ENCODE data around the gene WNT2. TPM values are rescaled to one million over a fixed set of nuclear protein-coding genes. Genes with fewer than 3 reads are reported as not detected.
"Not testable (repeated sequence)": the region's sequence is repeated elsewhere in the genome, so short reads cannot be mapped to it uniquely, and the experiment has no call there.

WNT2 gene
- total and polyA plus RNA-seq, 2 experiments from 2014 or later: 260 to 378 TPM

DNA sequence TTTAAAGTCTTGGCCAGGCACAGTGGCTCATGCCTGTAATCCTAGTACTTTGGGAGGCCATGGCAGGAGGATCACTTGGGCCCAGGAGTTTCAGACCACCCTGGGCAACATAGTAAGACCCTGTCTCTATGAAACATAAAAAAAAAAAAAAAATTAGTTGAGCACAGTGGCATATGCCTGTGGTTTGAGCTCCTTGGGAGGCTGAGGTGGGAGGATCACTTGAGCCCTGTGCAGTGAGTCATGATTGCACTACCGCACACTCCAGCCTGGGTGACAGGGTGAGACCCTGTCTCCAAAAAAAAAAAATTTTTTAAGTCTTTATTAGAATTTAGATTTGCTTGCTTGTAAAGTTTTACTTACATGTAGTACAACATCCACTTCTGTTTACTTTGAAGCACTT lies 14.0 kb downstream of the WNT2 start:
- H3K27me3 ChIP-seq: no peaks in the 10 kb centered on the region
- H3K9me3 ChIP-seq (ENCODE audit: low read depth): no peaks in the 10 kb centered on the region
- H3K27ac ChIP-seq: no peak overlapping the region
- TF ChIP-seq, protein P1, sequence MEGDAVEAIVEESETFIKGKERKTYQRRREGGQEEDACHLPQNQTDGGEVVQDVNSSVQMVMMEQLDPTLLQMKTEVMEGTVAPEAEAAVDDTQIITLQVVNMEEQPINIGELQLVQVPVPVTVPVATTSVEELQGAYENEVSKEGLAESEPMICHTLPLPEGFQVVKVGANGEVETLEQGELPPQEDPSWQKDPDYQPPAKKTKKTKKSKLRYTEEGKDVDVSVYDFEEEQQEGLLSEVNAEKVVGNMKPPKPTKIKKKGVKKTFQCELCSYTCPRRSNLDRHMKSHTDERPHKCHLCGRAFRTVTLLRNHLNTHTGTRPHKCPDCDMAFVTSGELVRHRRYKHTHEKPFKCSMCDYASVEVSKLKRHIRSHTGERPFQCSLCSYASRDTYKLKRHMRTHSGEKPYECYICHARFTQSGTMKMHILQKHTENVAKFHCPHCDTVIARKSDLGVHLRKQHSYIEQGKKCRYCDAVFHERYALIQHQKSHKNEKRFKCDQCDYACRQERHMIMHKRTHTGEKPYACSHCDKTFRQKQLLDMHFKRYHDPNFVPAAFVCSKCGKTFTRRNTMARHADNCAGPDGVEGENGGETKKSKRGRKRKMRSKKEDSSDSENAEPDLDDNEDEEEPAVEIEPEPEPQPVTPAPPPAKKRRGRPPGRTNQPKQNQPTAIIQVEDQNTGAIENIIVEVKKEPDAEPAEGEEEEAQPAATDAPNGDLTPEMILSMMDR (IDR thresholded peaks at IDR 0.05; ENCODE audit: low read depth, low read length): no peak
- H3K4me3 ChIP-seq: no peak overlapping the region
- H3K36me3 ChIP-seq: peaks cover 55% of the 10 kb centered on the region
- DNase-seq (ENCODE audit: low read depth in 1 of 2, low spot score in 1 of 2): no peak
- peaks cover 39% of the 10 kb centered on the region for H3K4me1 ChIP-seq (ENCODE audit: low read depth)

DNA sequence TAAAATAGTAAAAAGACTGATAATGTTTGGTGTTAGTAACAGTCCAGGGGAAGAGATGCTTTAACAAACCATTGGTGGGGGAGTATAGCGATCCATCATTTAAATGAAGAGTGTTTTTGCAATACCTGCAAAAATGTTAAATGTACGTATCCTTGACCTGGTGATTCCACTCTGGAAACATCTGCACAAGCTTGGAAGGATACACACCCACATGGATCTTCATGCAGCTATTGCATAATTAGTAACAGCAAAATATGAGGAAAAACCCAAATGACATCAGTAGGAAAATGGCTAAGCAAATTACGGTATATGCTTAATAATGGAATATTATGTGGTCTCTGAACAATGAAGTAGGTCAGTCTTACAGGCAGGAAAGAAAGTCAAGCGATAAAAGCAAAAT lies 20.5 kb downstream of the WNT2 start:
- Histone ChIP-seq H3K36me3 (peaks cover 55% of the 10 kb centered on the region), H3K9me3 (ENCODE audit: low read depth) (no peaks in the 10 kb centered on the region), H3K4me3 (no peak overlapping the region), H3K27me3 (no peaks in the 10 kb centered on the region), H3K4me1 (ENCODE audit: low read depth) (peaks cover 7% of the 10 kb centered on the region), H3K27ac (peak overlapping the region; percentile 30)
- TF ChIP-seq, protein P1 (IDR thresholded peaks at IDR 0.05; ENCODE audit: low read depth, low read length): no peak
- DNase-seq (ENCODE audit: low read depth in 1 of 2, low spot score in 1 of 2): no peak

DNA sequence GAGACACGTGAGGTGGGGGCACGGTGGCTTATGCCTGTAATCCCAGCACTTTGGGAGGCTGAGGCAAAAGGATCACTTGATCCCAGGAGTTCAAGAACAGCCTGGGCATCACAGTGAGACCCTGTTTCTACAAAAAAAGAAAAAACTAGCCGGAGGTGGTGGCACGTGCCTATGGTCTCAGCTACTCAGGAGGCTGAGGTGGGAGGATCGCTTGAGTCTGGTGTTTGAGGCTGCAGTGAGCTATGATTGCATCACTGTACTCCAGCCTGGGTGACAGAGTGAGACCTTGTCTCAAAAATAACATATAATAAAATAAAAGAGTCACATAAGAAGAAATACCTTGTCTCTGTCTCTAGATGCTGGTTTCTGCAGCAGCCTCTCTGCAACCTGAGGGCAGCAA lies 22.4 kb downstream of the WNT2 start:
- H3K4me1 ChIP-seq (ENCODE audit: low read depth); H3K27me3 ChIP-seq; DNase-seq (ENCODE audit: low read depth in 1 of 2, low spot score in 1 of 2); H3K9me3 ChIP-seq (ENCODE audit: low read depth); H3K4me3 ChIP-seq: not testable (repeated sequence)
- H3K36me3 ChIP-seq: peaks cover 56% of the 10 kb centered on the region
- H3K27ac ChIP-seq: peak overlapping the region; percentile 48

DNA sequence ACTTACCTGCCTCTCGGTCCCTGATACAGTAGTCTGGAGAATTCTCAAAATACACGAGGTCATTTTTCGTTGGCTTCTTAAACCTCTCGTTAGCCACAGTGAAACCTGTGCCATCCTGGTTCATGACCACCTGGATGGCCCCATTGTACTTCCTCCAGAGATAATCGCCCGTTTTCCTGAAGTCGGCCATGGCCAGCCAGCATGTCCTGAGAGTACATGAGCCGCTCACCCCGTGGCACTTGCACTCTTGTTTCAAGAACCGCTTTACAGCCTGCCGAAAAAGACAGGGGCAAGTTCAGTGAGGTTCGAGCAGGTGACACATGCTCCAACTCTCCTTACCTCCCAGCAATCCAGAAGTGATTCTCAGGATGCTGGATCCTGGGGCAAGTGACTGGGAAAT lies 25.3 kb downstream of the WNT2 start:
- DNase-seq (ENCODE audit: low read depth in 1 of 2, low spot score in 1 of 2): no peak
- H3K4me1 ChIP-seq (ENCODE audit: low read depth): peaks cover 21% of the 10 kb centered on the region
- TF ChIP-seq, protein P1 (IDR thresholded peaks at IDR 0.05; ENCODE audit: low read depth, low read length): no peak
- no peaks in the 10 kb centered on the region for H3K27me3 ChIP-seq
- H3K4me3 ChIP-seq: no peak overlapping the region
- H3K27ac ChIP-seq: peak overlapping the region; percentile 56
- no peaks in the 10 kb centered on the region for H3K9me3 ChIP-seq (ENCODE audit: low read depth)
- peaks cover 64% of the 10 kb centered on the region for H3K36me3 ChIP-seq

DNA sequence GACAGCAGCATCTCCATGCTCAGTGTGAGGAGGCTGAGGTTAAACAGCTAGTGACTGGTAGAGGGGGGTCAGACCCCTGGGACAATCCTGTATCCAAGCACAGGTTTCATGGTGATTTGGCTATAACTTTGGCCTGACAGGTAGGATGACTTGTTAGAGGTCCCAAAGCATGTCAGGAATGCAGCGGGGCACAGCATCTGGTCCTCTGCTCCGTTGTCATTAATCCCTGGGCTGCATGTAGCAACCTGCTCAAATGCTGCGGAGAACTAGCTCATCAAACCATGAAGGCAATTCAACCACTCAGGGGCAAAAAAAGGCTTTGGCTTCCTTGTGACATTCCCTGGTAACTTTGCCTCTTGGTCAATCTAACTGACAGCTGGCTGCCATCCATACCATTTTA lies 26.8 kb downstream of the WNT2 start:
- Histone ChIP-seq H3K4me1 (ENCODE audit: low read depth) (peaks cover 36% of the 10 kb centered on the region), H3K27ac (peak overlapping the region; percentile 30), H3K27me3 (no peaks in the 10 kb centered on the region), H3K4me3 (no peak overlapping the region), H3K9me3 (ENCODE audit: low read depth) (no peaks in the 10 kb centered on the region), H3K36me3 (peaks cover 52% of the 10 kb centered on the region)
- TF ChIP-seq, protein P1 (IDR thresholded peaks at IDR 0.05; ENCODE audit: low read depth, low read length): no peak
- DNase-seq (ENCODE audit: low read depth in 1 of 2, low spot score in 1 of 2): no peak

DNA sequence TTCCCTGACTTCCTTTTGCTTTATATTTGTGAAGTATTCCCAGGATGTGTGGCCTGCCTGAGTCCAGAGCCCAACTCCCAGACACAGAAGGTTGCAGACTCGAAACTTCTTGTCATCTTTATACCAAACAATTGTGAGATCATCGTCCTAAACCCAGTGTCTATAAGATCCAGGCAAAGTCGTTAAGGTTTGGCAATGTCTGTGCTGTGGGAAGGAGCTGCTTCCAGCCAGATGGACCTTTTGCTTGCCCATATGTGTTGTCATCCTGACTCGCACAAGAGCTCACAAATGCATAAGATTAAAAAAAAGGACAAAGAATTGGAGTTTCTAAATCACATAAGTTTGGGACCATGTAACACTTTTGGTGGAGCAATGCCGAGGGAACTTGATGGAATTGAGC lies 37.0 kb downstream of the WNT2 start:
- TF ChIP-seq, protein P1 (IDR thresholded peaks at IDR 0.05; ENCODE audit: low read depth, low read length): no peak
- Histone ChIP-seq H3K27ac (peak overlapping the region; percentile 56), H3K27me3 (no peaks in the 10 kb centered on the region), H3K36me3 (peaks cover 44% of the 10 kb centered on the region), H3K4me1 (ENCODE audit: low read depth) (peaks cover 60% of the 10 kb centered on the region), H3K4me3 (no peak overlapping the region), H3K9me3 (ENCODE audit: low read depth) (no peaks in the 10 kb centered on the region)
- DNase-seq (ENCODE audit: low read depth in 1 of 2, low spot score in 1 of 2): no peak

All from cardiac muscle cell (in vitro differentiated cells and primary cell).